WTC11 (cell line): Measurements from ENCODE around the gene ATXN7L2. TPM values are rescaled to one million over a fixed set of nuclear protein-coding genes. Genes with fewer than 3 reads are reported as not detected.

ENCODE experiments used
- ARID4B ChIP-seq: sonication (generic); formaldehyde crosslinking; IDR thresholded peaks from 2 replicates; pipeline ENCODE4 v1.8.0; 2023; ENCODE audit warnings: missing genetic modification reagents, mild to moderate bottlenecking, borderline replicate concordance
- ATF2 ChIP-seq: sonication (generic); formaldehyde crosslinking; IDR thresholded peaks from 2 replicates; pipeline ENCODE4 v1.8.1; 2022; ENCODE audit warnings: low read depth, missing genetic modification reagents, borderline replicate concordance
- E2F4 ChIP-seq: sonication (generic); formaldehyde crosslinking; IDR thresholded peaks from 2 replicates; pipeline ENCODE4 v1.8.1; 2022; ENCODE audit warnings: low read depth, mild to moderate bottlenecking, moderate library complexity, missing genetic modification reagents, borderline replicate concordance
- FOXJ3 ChIP-seq: sonication (generic); formaldehyde crosslinking; IDR thresholded peaks from 2 replicates; pipeline ENCODE4 v1.9.0; 2021; ENCODE audit warnings: missing genetic modification reagents, mild to moderate bottlenecking, borderline replicate concordance
- FOXP1 ChIP-seq: sonication (generic); formaldehyde crosslinking; IDR thresholded peaks from 2 replicates; pipeline ENCODE4 v1.8.0; 2022; ENCODE audit warnings: missing genetic modification reagents, mild to moderate bottlenecking, moderate library complexity, borderline replicate concordance
- GTF2I ChIP-seq: fragments of 250-450 bp; sonication (Bioruptor Pico); conservative IDR thresholded peaks from 2 replicates; pipeline ENCODE4 v1.4.0; 2021; ENCODE audit warnings: mild to moderate bottlenecking
- NFE2L1 ChIP-seq: sonication (generic); formaldehyde crosslinking; IDR thresholded peaks from 2 replicates; pipeline ENCODE4 v1.8.1; 2023; ENCODE audit warnings: missing genetic modification reagents
- PRDM15 ChIP-seq: sonication (generic); formaldehyde crosslinking; IDR thresholded peaks from 2 replicates; pipeline ENCODE4 v1.8.0; 2022; ENCODE audit warnings: missing genetic modification reagents
- PREB ChIP-seq: sonication (generic); formaldehyde crosslinking; IDR thresholded peaks from 2 replicates; pipeline ENCODE4 v1.8.1; 2022; ENCODE audit warnings: mild to moderate bottlenecking, missing genetic modification reagents, moderate library complexity, borderline replicate concordance
- SP1 ChIP-seq: sonication (generic); formaldehyde crosslinking; conservative IDR thresholded peaks from 2 replicates; pipeline ENCODE4 v1.8.1; 2022; ENCODE audit warnings: missing genetic modification reagents
- TCF7 ChIP-seq: sonication (generic); formaldehyde crosslinking; IDR thresholded peaks from 2 replicates; pipeline ENCODE4 v1.8.0; 2022; ENCODE audit warnings: mild to moderate bottlenecking, low read depth, missing genetic modification reagents, moderate library complexity
- TP53 ChIP-seq: sonication (generic); formaldehyde crosslinking; IDR thresholded peaks from 2 replicates; pipeline ENCODE4 v1.8.1; 2023; ENCODE audit warnings: mild to moderate bottlenecking, missing genetic modification reagents
- USF1 ChIP-seq: sonication (generic); formaldehyde crosslinking; IDR thresholded peaks from 2 replicates; pipeline ENCODE4 v1.8.0; 2022; ENCODE audit warnings: mild to moderate bottlenecking, missing genetic modification reagents
- USF2 ChIP-seq: sonication (generic); formaldehyde crosslinking; IDR thresholded peaks from 2 replicates; pipeline ENCODE4 v1.8.1; 2023; ENCODE audit warnings: mild to moderate bottlenecking, missing genetic modification reagents, moderate library complexity
- ZNF121 ChIP-seq: sonication (generic); formaldehyde crosslinking; IDR thresholded peaks from 2 replicates; pipeline ENCODE4 v1.8.0; 2023; ENCODE audit warnings: missing genetic modification reagents
- ZNF317 ChIP-seq: sonication (generic); formaldehyde crosslinking; IDR thresholded peaks from 2 replicates; pipeline ENCODE4 v1.8.1; 2023; ENCODE audit warnings: low read depth, mild to moderate bottlenecking, moderate library complexity, missing genetic modification reagents, borderline replicate concordance
- ZNF532 ChIP-seq: fragments of 250-450 bp; sonication (Bioruptor Pico); IDR thresholded peaks from 2 replicates; pipeline ENCODE4 v1.9.0; 2021; ENCODE audit warnings: mild to moderate bottlenecking, borderline replicate concordance
- total RNA-seq: library from RNA; stranded (reverse); gene quantifications from 3 replicates; pipeline ENCODE4 v1.2.3, GENCODE V29; 2021

Gene ATXN7L2
- total RNA-seq, 1 experiment from 2014 or later = 11.1 TPM

GRCh38 chr1:109509176-109510134 lies 25.8 kb downstream of the ATXN7L2 start, which contains the start of gene AMIGO1 (continued):
- TF ChIP-seq PRDM15 = no peak
- no peak for TF ChIP-seq E2F4 (CRISPR knock-in tag)
- no peak for TF ChIP-seq ZNF121
- no peak for TF ChIP-seq PREB
- no peak for TF ChIP-seq ZNF532
- TF ChIP-seq TP53 (CRISPR knock-in tag) = no peak
- no peak for TF ChIP-seq ARID4B (CRISPR knock-in tag)
- TF ChIP-seq TCF7 (CRISPR knock-in tag) = peak; percentile 67; the same call in 1 of the 2 replicates
- TF ChIP-seq FOXJ3 (CRISPR knock-in tag) = no peak
- no peak for TF ChIP-seq ATF2 (CRISPR knock-in tag)
- no peak for TF ChIP-seq ZNF317 (CRISPR knock-in tag)
- no peak for TF ChIP-seq USF2 (CRISPR knock-in tag)
- TF ChIP-seq FOXP1 = peak; percentile 30; the same call in 1 of the 2 replicates
- TF ChIP-seq USF1 (CRISPR knock-in tag) = no peak
- no peak for TF ChIP-seq NFE2L1
- peak; percentile 51; the same call in 1 of the 2 replicates for TF ChIP-seq SP1 (CRISPR knock-in tag)
- no peak for TF ChIP-seq GTF2I
